Body of pancreas (tissue), 4 donors: ENCODE measurements around the gene MED27. TPM values are rescaled to one million over a fixed set of nuclear protein-coding genes. Genes with fewer than 3 reads are reported as not detected.

Source experiments
- ATAC-seq: fragments of 150-250 bp; one replicate; pipeline ENCODE4 v1.9.1; 2016
- DNase-seq, 4 donors: peaks; one replicate each; pipeline ENCODE4 v3.0.0-alpha.2; 2019
- H3K27ac ChIP-seq, 4 donors: fragments of 200-600 bp; sonication (generic); 1 replicate in 3 of 4; 2 replicates in 1 of 4; pipeline versions ENCODE4 v1.5.1 to v1.6.1; 2016 to 2019; ENCODE audit warnings: mild to moderate bottlenecking in 1 of 4, mixed read lengths in 1 of 4, moderate library complexity in 1 of 4
- H3K27me3 ChIP-seq, 2 donors: fragments of 200-600 bp; sonication (generic); one replicate each; pipeline ENCODE4 v1.6.0; 2016; ENCODE audit warnings: mild to moderate bottlenecking in 1 of 2
- H3K36me3 ChIP-seq, 2 donors: fragments of 200-600 bp; sonication (generic); replicated peaks in 1 of 2; 2 replicates each; pipeline ENCODE4 v1.5.1; 2016; ENCODE audit warnings: low read depth in 2 of 2; ENCODE audit not compliant: insufficient read depth in 1 of 2
- H3K4me1 ChIP-seq: fragments of 200-600 bp; sonication (generic); one replicate; pipeline ENCODE4 v1.6.0; 2016
- H3K4me3 ChIP-seq, 2 donors: fragments of 200-600 bp; sonication (generic); 1 replicate in 1 of 2; 2 replicates in 1 of 2; pipeline ENCODE4 v1.5.1; 2016 to 2019
- H3K9me3 ChIP-seq, 3 donors: fragments of 200-600 bp; sonication (generic); 1 replicate in 2 of 3; 2 replicates in 1 of 3; pipeline ENCODE4 v1.5.1; 2016
- POLR2A ChIP-seq, 3 donors: fragments of 450-650 bp; IDR thresholded peaks; one replicate each; pipeline ENCODE4 v1.6.1; 2016; ENCODE audit warnings: antibody characterized with exemption in 3 of 3, mild to moderate bottlenecking in 2 of 3
- WGBS, 2 donors: methylation state at CpG; one replicate each; pipeline ENCODE4 v1.1.5; 2017; 5-methylcytosine and 5-hydroxymethylcytosine counted together
- intact Hi-C: fragments of 100-400 bp; cut with DNase I; formaldehyde crosslinking; loops from one replicate; pipeline ENCODE4 v1.15.1; 2023
- total RNA-seq, 2 donors: library from RNA; depleted of rRNA; stranded (reverse); fragments of >200 nt; gene quantifications; one replicate each; pipeline ENCODE4 v1.1.0, GENCODE V29; 2016
- TF ChIP-seq, protein P1 (sequence below), 7 experiments: fragments of 450-650 bp in 4 of 7; fragments of 200-600 bp in 3 of 7; sonication (generic) in 3 of 7; IDR thresholded peaks; one replicate each; pipeline ENCODE4 v1.5.1; 2016 to 2019; ENCODE audit warnings: antibody characterized with exemption in 7 of 7

MED27 gene
- total RNA-seq, 2 donors from 2014 or later: 3.4 to 11.5 TPM

DNA sequence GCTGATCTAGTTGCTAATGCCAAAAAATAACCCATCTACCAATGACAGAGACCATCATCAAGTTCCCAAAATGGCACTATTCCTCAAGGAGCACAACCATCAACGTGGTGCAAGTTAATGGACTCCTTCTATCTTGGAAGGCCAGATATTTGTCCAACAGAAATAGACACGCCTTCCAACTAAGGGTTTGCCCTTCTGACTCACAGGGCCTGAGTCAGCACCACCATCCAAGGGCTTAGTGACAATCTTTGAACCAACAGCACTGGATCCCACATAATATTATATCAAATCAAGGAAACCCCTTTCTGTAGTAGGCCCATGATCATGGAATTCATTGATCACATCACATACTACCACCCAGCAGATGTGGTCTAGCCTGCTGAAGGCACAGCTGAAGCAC, 84.3 kb downstream of the MED27 start:
- no peak for ATAC-seq
- no peak for DNase-seq
- TF ChIP-seq, protein P1, sequence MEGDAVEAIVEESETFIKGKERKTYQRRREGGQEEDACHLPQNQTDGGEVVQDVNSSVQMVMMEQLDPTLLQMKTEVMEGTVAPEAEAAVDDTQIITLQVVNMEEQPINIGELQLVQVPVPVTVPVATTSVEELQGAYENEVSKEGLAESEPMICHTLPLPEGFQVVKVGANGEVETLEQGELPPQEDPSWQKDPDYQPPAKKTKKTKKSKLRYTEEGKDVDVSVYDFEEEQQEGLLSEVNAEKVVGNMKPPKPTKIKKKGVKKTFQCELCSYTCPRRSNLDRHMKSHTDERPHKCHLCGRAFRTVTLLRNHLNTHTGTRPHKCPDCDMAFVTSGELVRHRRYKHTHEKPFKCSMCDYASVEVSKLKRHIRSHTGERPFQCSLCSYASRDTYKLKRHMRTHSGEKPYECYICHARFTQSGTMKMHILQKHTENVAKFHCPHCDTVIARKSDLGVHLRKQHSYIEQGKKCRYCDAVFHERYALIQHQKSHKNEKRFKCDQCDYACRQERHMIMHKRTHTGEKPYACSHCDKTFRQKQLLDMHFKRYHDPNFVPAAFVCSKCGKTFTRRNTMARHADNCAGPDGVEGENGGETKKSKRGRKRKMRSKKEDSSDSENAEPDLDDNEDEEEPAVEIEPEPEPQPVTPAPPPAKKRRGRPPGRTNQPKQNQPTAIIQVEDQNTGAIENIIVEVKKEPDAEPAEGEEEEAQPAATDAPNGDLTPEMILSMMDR (IDR thresholded peaks at IDR 0.05): no peak
- TF ChIP-seq POLR2A (IDR thresholded peaks at IDR 0.05): no peak
- Histone ChIP-seq H3K4me3 (no peak overlapping the region), H3K27ac (no peak overlapping the region), H3K27me3 (no peaks in the 10 kb centered on the region), H3K36me3 (no peaks in the 10 kb centered on the region), H3K4me1 (peaks cover 20% of the 10 kb centered on the region), H3K9me3 (no peaks in the 10 kb centered on the region)
- intact Hi-C loops: no loop called here
- 91 to 97% methylated on average over 2 of the region's 2 CpGs for WGBS, 2 donors

DNA sequence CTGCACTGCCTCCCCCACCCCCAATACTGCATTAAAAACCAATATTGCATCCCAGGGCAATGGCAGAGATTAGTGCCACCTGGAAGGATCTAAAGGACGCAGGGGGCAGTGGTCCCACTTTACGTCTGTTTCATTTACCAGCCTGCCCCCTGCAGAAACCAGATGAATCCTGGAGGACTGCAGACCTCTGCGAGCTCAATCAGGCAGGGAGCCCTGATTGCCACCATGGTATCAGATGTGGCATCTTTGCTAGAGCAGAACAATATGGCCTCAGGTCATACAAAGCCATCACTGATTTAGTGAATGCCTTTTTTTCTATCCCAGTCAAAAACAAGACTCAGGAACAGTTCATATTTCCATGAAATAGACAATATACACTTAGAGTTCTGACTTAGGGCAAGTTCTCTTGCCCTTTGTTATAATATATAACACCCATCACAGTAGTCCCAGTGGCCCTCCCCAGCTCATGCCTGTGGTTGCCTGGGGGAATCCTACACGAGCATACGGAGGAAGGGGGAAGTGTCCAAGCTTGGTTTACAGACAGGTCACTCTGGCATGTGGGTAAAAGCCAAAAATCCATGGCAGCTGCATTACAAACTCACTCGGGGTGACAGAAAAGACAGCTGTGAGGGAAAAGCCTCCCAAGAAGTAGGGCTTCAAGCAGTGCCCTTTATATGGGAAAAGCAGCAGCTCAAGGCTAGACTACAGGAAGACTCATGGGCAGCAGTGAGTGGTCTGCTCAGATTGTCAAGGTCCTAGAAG, 85.1 kb downstream of the MED27 start:
- H3K36me3 ChIP-seq: no peaks in the 10 kb centered on the region
- no peak overlapping the region for H3K4me3 ChIP-seq
- no peak for TF ChIP-seq POLR2A (IDR thresholded peaks at IDR 0.05)
- TF ChIP-seq, protein P1 (IDR thresholded peaks at IDR 0.05): no peak
- WGBS, 2 donors: 80 to 81% methylated on average over 6 of the region's 6 CpGs
- no peaks in the 10 kb centered on the region for H3K9me3 ChIP-seq
- no peaks in the 10 kb centered on the region for H3K27me3 ChIP-seq
- intact Hi-C loops: no loop called here
- no peak for ATAC-seq
- H3K27ac ChIP-seq: no peak overlapping the region
- peaks cover 20% of the 10 kb centered on the region for H3K4me1 ChIP-seq
- DNase-seq: no peak

DNA sequence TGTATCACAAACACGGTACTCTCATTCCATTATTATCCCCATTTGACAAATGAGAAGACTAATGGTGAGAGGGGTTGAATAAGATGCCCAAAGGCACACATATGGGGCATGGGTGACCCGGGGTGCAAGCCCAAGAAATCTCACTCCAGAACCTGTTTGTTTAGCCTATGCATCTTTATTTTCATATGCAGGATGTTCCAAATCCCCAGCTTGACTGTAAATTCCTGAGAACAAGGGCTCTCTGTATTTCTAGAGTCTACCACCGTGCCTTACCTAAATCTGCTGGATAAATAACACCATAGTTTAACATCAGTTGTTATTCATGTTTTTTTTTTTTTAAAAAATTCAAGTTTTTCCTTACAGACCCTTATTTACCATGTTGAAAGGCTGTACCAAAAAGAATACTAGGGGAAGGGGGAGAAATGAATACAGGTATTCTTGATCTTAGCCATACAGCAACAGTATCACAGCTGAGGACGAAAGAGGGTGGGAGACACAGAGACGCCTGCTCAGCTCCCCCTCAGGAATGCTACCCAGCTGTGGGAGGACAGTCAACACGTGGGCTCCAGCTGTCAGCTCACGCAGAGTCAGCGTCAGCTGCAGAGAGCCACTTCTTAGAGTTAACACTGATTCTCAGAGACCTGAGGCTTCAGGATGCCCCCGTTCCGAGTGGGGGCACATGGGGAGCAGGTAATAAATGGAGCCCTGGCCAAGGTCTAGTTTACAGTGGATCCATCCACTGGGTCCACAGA, 86.6 kb downstream of the MED27 start:
- ATAC-seq: no peak
- no peak overlapping the region for H3K27ac ChIP-seq
- H3K36me3 ChIP-seq: no peaks in the 10 kb centered on the region
- no peaks in the 10 kb centered on the region for H3K27me3 ChIP-seq
- no peak overlapping the region for H3K4me3 ChIP-seq
- intact Hi-C loops: no loop called here
- WGBS, 2 donors: 81 to 91% methylated on average over 10 of the region's 10 CpGs
- TF ChIP-seq, protein P1 (IDR thresholded peaks at IDR 0.05): no peak
- TF ChIP-seq POLR2A (IDR thresholded peaks at IDR 0.05): no peak
- peaks cover 17% of the 10 kb centered on the region for H3K4me1 ChIP-seq
- no peaks in the 10 kb centered on the region for H3K9me3 ChIP-seq
- DNase-seq: no peak

DNA sequence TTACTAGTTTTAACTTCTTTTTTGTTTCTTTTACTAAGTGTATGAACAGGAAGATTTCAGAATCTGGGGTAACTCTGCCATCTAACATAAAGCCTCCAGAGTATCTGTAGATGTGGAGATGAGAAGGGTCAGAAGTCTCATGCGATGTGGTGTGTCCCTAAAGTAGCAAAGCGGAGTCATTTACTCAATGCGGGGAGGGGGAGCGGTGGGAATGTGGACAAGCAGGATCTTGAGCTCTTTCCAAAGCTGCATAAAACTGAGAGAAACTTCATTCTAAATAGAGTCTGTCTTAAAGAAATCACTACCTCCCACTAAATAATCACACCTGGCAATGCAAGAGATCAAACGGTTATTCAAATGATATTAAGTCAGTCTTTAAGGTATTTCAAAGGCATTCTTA, 92.4 kb downstream of the MED27 start:
- H3K27ac ChIP-seq: no peak overlapping the region
- no peak overlapping the region for H3K4me3 ChIP-seq
- no peak for DNase-seq
- H3K27me3 ChIP-seq: no peaks in the 10 kb centered on the region
- ATAC-seq: no peak
- no peaks in the 10 kb centered on the region for H3K36me3 ChIP-seq
- TF ChIP-seq, protein P1 (IDR thresholded peaks at IDR 0.05): no peak
- TF ChIP-seq POLR2A (IDR thresholded peaks at IDR 0.05): no peak
- 94 to 96% methylated on average over 5 of the region's 5 CpGs for WGBS, 2 donors
- no peaks in the 10 kb centered on the region for H3K4me1 ChIP-seq
- H3K9me3 ChIP-seq: no peaks in the 10 kb centered on the region
- intact Hi-C loops: no loop called here
